Left renal pelvis (tissue), 4 donors: ENCODE results near the gene ARHGEF40. TPM values are rescaled to one million over a fixed set of nuclear protein-coding genes. Genes with fewer than 3 reads are reported as not detected.

Source experiments
- DNase-seq, 4 donors: peaks; one replicate each; pipeline ENCODE4 v3.0.0-alpha.2; 2013; ENCODE audit warnings: low read depth in 4 of 4, low spot score in 3 of 4
- polyA plus RNA-seq, 4 donors: library from polyadenylated mRNA; unstranded; fragments of 120-200 nt; gene quantifications; one replicate each; pipeline ENCODE4 v1.2.1, GENCODE V29; 2013; ENCODE audit not compliant: insufficient read length in 4 of 4

ARHGEF40 gene
- polyA plus RNA-seq, 4 donors, result 65.7 to 87.7 (median 73.2) TPM

DNA sequence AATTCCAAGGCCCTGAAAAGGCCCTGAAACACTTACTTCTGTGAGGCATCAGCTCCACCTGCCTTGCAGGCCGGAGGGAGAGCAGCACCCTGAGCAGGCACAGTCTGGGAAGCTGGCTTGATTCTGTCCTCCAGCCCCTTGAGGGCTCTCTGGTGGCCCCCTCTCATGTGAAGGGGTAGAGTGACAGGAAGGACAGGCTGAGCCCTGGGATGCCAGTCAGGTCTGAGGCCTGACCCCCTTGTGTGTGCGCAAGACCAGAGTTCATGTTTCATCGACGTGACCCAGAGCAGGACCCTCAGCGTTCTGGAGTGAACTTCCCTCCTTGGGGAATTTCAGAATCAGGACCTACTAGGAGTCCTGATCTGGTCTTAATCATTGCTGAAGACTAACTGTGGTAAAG lies 11.2 kb upstream of the ARHGEF40 start:
- no peak for DNase-seq

DNA sequence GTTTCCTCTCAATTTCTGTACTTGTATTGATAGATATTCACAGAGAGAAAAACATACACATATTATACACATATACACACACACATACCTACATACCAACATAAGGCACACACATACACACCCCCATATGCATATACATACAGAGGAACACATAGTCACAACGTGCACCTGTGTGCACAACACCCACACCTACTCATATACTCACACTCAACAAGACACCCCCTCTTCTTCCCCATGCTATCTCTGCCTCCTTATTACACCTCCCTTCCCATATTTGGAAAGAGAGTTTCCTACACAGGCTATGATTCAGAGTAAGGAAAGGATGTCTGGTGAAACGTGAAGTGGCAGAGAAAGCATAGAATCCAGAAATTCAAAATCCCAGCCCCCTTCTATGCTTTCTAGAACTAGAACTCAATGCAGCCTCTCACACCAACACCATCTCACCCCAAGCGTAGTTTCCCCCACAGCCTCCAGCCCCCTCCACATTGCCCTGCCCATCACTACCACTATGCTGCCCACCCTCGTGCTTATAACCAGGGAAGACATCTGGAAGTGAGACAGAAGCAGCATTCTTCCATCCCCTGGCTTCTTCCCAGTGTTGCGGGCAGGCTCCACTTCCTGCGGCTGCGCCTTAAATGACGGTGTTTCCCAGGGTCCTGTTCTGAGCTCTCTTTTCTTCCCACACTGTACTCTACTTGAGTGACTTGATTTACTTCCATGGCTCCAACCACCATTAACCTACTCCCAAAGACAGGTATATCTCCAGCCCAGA lies 10.1 kb upstream of the ARHGEF40 start:
- no peak for DNase-seq

DNA sequence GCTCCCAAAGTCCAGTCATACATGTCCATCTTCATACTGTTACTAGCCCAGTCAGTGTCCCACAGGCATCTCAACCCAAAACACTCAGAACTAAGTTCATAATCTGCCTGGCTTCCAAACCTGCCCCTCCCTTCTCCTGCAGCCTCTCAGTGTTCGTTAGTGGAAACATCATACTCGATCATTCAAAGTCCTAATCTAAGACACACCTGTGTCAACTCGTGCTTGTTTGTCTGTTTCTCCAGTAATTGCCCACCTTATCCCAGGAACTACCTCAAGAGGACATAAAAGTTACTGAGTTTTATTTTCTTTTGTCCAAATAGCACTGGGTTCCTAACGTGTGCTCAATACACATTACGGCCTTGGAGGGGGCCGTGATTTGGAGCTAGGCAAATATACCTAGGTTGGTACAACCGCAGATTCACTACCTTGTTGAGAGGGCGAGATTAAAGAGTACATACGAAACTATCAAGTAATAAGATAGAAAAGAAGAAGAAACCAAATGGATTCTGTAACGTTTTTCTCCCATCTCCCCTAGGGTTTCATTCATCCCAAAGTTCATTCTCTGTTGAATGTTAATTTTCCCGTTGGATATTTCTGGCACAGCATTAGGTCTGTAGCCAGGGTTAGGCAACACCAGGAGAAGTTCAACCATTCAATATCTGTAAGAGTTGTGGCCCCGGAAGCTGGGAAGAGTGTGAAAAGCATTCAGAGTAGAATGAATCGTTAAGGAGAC lies 9.3 kb upstream of the ARHGEF40 start:
- DNase-seq, result no peak

DNA sequence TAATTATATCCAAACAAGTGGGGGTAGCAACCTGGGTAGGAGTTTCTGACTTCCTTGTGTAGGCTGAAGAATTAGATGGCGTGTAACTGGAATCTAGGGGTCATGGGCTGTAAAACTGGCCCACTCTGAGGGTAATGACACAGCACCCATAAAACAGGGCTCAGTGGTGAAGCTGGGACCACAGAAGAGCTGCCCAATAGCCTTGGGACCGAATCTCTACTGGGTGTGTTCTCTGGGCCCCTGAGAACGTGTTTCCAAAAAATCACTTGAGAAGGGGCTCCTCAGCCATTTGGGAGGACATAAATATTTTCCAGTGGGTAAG lies 8.8 kb upstream of the ARHGEF40 start:
- no peak for DNase-seq

DNA sequence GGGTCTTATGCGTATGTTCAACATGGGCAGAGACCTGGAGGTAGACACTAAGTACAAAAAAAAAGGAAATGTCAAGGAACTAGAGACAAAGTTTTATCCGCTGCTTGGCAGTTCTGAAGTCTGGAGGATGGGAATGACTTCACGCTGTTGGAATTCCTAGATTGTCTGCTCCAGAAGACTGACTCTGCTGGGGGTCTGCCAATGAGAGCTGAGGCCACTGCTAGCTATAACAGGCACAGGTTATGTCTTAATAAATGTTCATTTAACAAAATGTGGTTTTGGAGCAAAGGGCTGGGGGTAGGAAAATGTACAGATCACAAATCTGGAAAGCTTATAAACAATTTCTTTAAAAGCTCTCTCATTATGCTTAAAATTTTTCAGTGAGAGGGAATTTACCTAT lies 6.6 kb upstream of the ARHGEF40 start:
- no peak for DNase-seq

DNA sequence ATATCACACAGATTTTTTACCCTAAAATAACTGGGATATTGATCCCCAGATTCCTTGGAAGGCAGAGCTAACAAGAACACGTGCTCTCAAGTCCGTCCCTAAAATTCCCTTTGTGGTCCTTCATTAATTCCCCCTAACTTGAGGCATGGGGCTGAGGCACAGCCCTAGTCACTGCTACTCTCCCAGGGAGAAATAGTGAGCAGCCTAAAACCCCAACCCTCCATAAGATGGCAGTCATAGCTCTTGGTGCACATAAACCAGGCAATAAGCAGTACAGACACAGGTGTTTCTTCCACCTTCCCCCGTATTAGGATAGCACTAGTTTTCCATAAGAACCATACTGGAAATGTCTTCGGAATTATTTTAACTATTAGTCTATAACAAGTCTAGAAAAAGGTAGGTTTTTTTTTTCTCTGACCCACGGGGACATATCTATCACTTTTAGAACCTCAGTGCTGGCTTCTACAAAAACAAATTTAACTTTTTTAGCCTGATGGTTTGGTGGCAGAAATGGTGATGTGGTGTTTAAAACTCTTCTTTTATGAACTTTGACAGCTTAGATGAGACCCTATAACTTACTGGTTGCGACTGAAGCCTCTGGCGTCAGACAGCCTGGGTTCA lies 3.1 kb upstream of the ARHGEF40 start:
- DNase-seq, result no peak

DNA sequence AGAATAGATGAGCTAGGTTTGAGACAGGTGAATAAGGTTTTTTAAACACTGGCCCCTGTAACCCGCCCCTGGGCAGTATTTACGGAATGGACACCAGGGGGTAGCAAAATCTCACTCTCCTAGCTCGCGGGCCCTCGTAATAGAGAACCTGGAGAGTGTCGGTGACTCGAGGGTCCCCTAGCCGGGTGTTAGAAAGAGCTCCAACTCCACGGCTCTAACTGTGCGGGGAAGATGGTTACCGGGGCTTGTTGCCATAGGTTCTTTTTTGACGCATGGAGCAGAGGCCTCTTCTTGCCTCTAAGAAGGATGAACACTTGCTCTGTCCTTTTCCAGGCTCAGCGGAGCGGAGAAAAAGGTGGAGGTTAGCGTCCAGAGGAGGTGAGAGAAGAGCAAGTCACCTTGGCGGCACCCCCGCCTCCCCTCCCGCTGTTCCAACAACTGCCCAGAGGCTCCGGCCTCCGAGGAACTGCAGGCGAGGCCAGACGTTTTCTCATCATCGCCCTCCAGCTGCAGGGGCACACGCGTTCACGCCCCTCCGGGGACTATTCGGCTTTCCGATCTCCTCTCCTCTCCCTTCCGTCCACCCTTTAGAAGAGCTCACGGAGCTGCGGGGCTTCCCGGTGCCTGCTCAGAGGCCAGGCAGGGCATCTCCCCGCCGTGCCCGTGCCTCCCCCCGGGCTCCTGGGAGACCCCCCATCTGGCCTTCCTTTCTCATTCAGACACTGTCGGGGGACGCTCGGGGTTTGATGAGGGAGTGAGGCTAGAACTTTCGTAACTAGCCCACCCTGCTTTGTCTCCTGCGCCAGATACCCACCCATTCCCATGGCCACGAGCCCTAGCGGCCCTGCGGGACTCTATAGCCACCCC lies 1.4 kb upstream of the ARHGEF40 start:
- peak in 1 of 4 donors; percentile 61 for DNase-seq

DNA sequence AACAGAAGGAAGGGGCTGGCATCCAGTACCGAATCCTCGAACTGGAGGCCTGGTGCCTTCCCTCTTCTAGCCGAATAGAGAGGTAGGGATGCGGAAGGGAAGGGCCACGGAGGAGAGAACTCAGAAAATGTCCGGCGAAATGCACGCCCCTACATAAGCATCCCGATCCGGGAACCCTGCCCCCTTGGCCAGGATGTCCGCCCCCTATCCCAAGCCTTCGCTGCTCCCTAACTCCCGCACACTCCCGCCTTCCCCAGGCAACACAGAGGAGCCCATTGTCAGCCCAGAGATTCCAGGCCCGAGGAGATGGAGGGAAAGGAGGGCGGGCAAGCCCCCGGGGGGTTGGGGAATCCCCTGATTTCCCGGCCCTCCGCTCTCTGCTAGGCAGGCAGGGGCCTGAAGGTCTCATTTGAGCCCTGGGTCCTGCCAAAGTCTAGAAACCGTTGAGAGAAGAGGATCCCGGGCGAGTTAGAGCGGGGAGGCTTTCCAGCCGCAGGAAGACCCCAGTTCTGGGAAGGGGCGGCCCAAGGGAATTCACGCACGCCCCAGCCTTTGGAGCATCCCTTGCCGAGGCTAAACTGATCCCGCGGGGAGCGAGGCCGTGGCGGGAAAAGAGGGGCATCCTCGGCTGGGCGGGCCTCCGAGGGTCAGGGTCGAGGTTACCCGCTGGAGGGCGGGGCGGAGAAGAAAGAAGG lies 569 bp upstream of the ARHGEF40 start:
- DNase-seq, result peak in 1 of 4 donors; percentile 19

DNA sequence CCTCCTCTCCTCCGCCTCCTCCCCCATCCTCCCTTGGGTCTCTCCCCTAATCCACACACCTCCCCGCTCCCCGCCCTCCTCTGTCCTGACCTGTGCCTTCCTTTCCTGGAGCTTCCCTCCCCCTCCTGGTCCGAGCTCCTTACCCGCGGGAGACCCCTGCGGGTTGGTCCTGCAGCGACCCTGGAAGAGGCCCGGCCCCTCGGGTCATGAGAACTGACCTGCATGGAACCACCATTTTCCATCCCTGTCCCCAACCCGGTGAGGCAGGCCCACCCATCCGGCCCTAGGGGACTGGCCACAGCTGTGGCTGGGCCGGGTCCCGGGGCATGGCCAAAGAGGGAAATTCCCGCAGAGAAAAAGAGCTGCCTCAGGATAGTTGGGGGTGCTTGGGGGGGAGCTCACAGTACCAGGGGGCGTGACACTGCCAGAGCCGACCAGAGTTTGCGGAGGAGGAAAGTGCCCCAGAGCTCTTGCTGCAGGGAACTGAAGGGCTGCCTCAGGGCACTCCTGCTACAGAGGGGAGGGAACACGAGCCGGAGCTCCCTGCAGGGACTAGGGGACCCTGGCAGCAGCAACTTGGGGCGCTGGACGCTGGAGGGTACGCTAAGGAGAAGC lies 613 bp downstream of the ARHGEF40 start:
- peak in 2 of 4 donors; percentile 53 to 63 for DNase-seq

DNA sequence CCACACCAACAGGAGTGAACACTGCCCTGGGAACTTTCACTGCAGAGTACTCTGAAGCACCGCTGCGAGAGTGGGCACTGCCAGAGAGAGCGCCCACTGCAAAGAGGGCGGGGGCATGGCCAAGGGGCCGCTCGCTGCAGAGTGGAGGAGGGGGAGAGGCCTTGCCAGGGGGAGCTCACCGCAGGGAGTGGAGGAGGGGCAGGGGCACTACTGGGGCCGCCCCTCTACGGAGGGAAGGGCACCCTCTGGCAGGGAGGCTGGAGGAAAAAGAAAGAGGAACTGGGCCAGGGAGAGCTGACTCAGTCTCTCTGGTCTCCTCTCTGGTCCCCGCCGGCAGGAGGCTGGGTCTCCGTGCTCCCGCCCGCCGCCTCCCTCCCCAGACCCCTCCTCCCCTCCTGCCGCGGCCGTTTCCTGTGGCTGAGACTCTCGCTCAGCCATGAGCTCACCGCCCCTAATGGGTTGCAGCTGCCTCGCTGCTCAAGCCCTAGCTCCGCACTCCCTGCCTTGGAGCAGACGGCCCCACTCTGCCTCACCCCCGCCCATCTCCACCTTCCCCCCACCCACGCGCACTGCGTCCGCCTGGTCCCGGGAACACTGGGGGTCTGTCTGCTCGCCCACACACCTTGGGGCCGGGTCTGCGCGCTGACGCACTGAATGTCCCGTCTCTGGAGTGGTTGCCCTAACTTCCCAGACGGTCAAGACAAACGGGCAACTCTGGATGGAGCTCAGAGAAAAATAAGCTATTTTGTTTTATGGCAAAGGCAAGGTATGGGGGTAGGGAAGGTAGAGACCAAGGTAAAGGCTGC lies 1.3 kb downstream of the ARHGEF40 start:
- DNase-seq, result peak in 3 of 4 donors; percentile 82 to 87 (median 84)

DNA sequence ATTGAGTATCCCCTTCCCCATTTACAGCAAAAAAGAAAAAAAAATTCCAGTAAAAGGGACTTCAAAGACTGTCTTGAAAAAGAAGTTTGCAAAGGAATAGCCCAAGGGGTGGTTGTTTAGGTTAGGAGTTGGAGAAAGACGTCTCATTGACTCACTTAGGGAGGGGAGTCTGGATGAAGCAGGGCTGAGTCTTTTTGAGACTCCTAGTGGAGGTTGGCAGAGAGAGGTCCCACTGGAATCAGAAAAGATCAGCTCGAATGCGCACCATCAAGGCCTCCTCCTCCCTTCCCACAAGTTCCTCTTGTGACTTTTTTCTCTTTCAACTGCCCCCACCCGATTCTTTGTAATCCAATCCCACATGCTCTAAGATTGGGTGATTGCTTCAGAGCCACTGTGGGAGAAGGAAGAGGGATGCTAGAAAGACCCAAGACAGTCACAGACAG lies 1.9 kb downstream of the ARHGEF40 start:
- peak in 1 of 4 donors; percentile 32 for DNase-seq

DNA sequence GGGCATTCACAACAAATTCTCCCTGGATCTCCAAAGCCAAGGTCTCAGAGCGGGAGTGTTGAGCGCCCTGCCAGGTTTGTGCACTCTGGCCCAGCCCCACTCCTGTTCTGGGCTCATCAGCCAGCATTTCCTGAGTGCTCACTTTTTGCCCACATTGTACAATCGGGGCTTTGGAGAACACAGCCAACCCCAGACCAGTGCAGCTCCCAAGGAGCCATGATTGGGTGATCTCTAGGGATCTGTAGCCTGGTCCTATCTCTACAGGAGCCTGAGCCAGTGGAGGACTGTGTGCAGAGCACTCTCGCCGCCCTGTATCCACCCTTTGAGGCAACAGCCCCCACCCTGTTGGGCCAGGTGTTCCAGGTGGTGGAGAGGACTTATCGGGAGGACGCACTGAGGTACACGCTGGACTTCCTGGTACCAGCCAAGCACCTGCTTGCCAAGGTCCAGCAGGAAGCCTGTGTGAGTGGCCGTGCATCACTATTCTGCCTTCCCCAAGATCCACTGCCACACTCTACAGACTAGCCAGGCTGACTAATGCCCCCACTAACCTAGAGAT lies 2.8 kb downstream of the ARHGEF40 start:
- no peak for DNase-seq

DNA sequence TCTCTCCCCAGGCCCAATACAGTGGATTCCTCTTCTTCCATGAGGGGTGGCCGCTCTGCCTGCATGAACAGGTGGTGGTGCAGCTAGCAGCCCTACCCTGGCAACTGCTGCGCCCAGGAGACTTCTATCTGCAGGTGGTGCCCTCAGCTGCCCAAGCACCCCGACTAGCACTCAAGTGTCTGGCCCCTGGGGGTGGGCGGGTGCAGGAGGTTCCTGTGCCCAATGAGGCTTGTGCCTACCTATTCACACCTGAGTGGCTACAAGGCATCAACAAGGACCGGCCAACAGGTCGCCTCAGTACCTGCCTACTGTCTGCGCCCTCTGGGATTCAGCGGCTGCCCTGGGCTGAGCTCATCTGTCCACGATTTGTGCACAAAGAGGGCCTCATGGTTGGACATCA lies 3.8 kb downstream of the ARHGEF40 start:
- no peak for DNase-seq

DNA sequence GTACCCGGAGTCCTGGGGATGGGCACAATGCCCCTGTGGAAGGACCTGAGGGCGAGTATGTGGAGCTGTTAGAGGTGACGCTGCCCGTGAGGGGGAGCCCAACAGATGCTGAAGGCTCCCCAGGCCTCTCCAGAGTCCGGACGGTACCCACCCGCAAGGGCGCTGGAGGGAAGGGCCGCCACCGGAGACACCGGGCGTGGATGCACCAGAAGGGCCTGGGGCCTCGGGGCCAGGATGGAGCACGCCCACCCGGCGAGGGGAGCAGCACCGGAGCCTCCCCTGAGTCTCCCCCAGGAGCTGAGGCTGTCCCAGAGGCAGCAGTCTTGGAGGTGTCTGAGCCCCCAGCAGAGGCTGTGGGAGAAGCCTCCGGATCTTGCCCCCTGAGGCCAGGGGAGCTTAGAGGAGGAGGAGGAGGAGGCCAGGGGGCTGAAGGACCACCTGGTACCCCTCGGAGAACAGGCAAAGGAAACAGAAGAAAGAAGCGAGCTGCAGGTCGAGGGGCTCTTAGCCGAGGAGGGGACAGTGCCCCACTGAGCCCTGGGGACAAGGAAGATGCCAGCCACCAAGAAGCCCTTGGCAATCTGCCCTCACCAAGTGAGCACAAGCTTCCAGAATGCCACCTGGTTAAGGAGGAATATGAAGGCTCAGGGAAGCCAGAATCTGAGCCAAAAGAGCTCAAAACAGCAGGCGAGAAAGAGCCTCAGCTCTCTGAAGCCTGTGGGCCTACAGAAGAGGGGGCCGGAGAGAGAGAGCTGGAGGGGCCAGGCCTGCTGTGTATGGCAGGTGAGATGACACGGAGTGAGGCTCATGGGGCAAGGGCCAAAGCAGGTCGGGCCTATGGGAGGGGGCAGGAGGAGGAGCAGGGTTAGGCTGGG lies 4.5 kb downstream of the ARHGEF40 start:
- DNase-seq, result no peak

DNA sequence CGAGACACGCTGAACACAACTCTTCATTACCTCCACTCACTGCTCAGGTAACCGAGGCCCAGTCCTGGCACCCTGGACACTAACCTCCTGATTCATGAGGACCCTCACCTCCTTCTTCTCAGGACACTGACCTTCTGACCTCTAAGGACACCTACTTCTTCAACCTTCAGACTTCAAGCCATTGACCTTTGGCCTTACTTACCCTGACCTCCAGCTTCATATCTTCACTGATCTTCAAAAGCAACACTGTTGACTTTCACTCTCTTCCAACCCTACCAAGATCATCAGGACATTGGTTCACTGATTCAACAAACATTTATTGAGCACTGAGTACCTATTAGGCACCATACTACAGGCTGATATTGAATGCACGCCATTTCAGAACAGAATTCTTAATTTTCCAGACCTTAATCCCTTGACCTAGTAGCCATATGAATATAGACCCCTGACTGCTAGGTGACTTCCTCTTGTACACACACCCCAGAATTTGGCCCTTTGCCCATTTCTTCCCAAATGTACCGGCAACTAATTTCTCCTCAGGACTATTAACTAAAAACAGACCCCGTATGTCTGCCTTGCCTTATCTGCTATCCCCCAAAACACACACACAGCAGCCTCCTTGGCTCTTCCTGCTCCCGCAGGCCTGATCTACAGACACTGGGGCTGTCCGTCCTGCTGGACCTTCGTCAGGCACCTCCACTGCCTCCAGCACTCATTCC lies 5.8 kb downstream of the ARHGEF40 start:
- DNase-seq, result no peak

DNA sequence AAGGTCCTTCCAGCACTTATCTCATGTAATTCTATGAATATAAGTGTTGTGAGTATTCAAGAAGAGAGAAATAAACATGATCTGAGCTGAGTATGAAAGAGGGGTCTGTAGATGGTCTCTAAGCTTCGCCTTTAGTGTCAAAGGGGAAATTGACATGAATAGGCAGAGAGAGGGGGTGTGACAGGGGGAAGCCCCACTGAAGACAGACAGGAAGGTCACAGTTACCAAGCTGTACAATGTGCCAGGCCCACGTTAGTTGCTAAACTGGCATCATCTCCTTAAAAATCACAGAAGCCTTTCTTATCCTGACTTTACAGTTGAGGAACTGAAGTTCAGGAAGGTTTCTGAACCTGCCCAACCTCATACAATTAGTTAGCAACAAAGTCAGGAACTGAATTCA lies 7.6 kb downstream of the ARHGEF40 start:
- no peak for DNase-seq

DNA sequence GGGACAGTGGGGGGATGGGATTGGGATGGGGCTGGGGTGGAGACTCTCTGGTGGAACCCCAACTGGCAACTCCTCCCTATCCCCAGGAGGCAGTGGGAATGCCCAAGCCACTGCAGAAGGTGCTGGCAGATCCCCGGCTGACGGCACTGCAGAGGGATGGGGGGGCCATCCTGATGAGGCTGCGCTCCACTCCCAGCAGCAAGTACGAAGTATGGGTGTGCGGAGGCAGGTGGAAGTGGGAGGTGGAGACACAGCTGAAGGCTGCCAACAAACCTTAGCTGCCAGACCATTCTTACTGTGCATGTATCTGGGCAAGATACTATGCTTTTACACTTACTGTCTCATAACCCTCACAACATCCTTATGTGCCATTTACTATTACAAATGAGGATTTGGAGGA lies 8.2 kb downstream of the ARHGEF40 start:
- no peak for DNase-seq
